Astrocyte (in vitro differentiated cells and primary cell): ENCODE results near the gene GCM1.

ENCODE experiments used
- CTCF ChIP-seq: IDR thresholded peaks from 2 replicates; pipeline ENCODE4 v1.5.1; 2011; ENCODE audit warnings: low read depth, mild to moderate bottlenecking, inconsistent platforms, low read length, moderate library complexity; ENCODE audit not compliant: insufficient read depth
- EZH2 ChIP-seq: IDR thresholded peaks from 2 replicates; pipeline ENCODE4 v1.6.1; 2012; ENCODE audit warnings: mild to moderate bottlenecking, low read length, inconsistent platforms; ENCODE audit not compliant: insufficient read depth

DNA sequence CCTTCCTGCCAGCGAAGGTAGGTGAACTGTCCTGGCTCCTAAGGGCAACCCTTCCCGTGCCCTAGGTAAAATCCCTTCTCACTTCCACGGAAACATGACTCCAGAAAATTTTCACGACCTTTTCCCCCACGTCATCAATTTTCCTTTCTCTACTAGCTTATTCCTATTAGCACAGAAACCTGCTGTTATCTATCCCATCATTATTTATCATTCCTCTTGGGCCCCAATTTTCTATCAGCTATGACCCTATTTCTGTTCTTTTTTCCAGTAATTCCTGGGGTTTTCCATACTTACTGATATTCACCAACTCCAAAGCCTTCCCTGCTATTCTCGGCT, 23.8 kb upstream of the GCM1 start:
- TF ChIP-seq CTCF (no peak), EZH2 (no peak)
